Mucosa of rectum (tissue), 2 donors: ENCODE measurements around the gene RNASE11.

Source experiments
- H3K27ac ChIP-seq, 2 donors: one replicate each; pipeline ENCODE4 v1.7.0; 2013; ENCODE audit warnings: inconsistent platforms in 2 of 2, low read depth in 2 of 2, low read length in 2 of 2
- H3K27me3 ChIP-seq, 2 donors: one replicate each; pipeline ENCODE4 v1.7.0; 2013; ENCODE audit warnings: low read length in 2 of 2; ENCODE audit not compliant: control insufficient read depth in 2 of 2, insufficient read depth in 2 of 2
- H3K36me3 ChIP-seq, 2 donors: one replicate each; pipeline ENCODE4 v1.7.0; 2013; ENCODE audit warnings: low read length in 2 of 2; ENCODE audit not compliant: control insufficient read depth in 2 of 2, insufficient read depth in 2 of 2
- H3K4me1 ChIP-seq, 2 donors: one replicate each; pipeline ENCODE4 v1.7.0; 2013; ENCODE audit warnings: low read length in 2 of 2, mild to moderate bottlenecking in 1 of 2; ENCODE audit not compliant: control insufficient read depth in 2 of 2, insufficient read depth in 2 of 2
- H3K4me3 ChIP-seq, 2 donors: one replicate each; pipeline ENCODE4 v1.7.0; 2013; ENCODE audit warnings: low read length in 2 of 2
- H3K9ac ChIP-seq, 2 donors: one replicate each; pipeline ENCODE4 v1.7.0; 2013; ENCODE audit warnings: low read length in 2 of 2, low read depth in 1 of 2, mild to moderate bottlenecking in 1 of 2
- H3K9me3 ChIP-seq, 2 donors: one replicate each; pipeline ENCODE4 v1.7.0; 2013; ENCODE audit warnings: low read length in 2 of 2; ENCODE audit not compliant: control insufficient read depth in 2 of 2
- donor health status: healthy.
- donor health status: Normal muscosa, but diverticular disease.

Gene RNASE11

GRCh38 chr14:20546877-20547276 is 40.9 kb downstream of the RNASE11 start:
- no peaks in the 10 kb centered on the region for H3K36me3 ChIP-seq
- no peak overlapping the region for H3K9ac ChIP-seq
- H3K4me3 ChIP-seq: no peak overlapping the region
- H3K27ac ChIP-seq: no peak overlapping the region
- H3K4me1 ChIP-seq: no peaks in the 10 kb centered on the region
- no peaks in the 10 kb centered on the region for H3K9me3 ChIP-seq
- peaks cover 0 to 4% of the 10 kb centered on the region in 2 donors for H3K27me3 ChIP-seq

GRCh38 chr14:20539906-20540305 is 47.9 kb downstream of the RNASE11 start:
- no peaks in the 10 kb centered on the region for H3K4me1 ChIP-seq
- no peak overlapping the region for H3K27ac ChIP-seq
- no peak overlapping the region for H3K9ac ChIP-seq
- H3K36me3 ChIP-seq: no peaks in the 10 kb centered on the region
- no peaks in the 10 kb centered on the region for H3K27me3 ChIP-seq
- no peak overlapping the region for H3K4me3 ChIP-seq
- no peaks in the 10 kb centered on the region for H3K9me3 ChIP-seq
